Esophagus squamous epithelium (tissue), 5 donors: Measurements from ENCODE around the gene GGACT. TPM values are rescaled to one million over a fixed set of nuclear protein-coding genes. Genes with fewer than 3 reads are reported as not detected.
A peak's percentile ranks its signal among the peaks of the same experiment; 100 is the strongest.

Source experiments
- DNase-seq: peaks from one replicate; lab custom pipeline; 2025; lab: John Stamatoyannopoulos, UW
- H3K27ac ChIP-seq, 4 donors: fragments of 200-600 bp; sonication (generic); one replicate each; pipeline ENCODE4 v1.5.1; 2016 to 2019; ENCODE audit warnings: mild to moderate bottlenecking in 1 of 4
- H3K27me3 ChIP-seq, 4 donors: fragments of 200-600 bp; sonication (generic); 1 replicate in 3 of 4; 2 replicates in 1 of 4; pipeline versions ENCODE4 v1.5.1 to v1.6.0; 2017 to 2021; ENCODE audit warnings: antibody characterized with exemption in 1 of 4
- H3K36me3 ChIP-seq, 3 donors: fragments of 200-600 bp; sonication (generic); one replicate each; pipeline ENCODE4 v1.5.1; 2016 to 2019
- H3K4me1 ChIP-seq, 3 donors: fragments of 200-600 bp; sonication (generic); one replicate each; pipeline ENCODE4 v1.5.1; 2017 to 2019
- H3K4me3 ChIP-seq, 4 donors: fragments of 200-600 bp; sonication (generic); 1 replicate in 3 of 4; 2 replicates in 1 of 4; pipeline ENCODE4 v1.5.1; 2016 to 2019; ENCODE audit warnings: mild to moderate bottlenecking in 2 of 4, moderate library complexity in 1 of 4
- H3K9me3 ChIP-seq, 3 donors: fragments of 200-600 bp; sonication (generic); one replicate each; pipeline ENCODE4 v1.5.1; 2016 to 2019
- CTCF ChIP-seq, 6 experiments: fragments of 450-650 bp in 4 of 6; fragments of 200-600 bp in 2 of 6; sonication (generic) in 2 of 6; IDR thresholded peaks; one replicate each; pipeline ENCODE4 v1.5.1; 2016 to 2019; ENCODE audit warnings: antibody characterized with exemption in 6 of 6, mild to moderate bottlenecking in 4 of 6, moderate library complexity in 4 of 6
- POLR2A ChIP-seq, 4 donors: fragments of 450-650 bp; IDR thresholded peaks; one replicate each; pipeline ENCODE4 v1.6.1; 2017; ENCODE audit warnings: antibody characterized with exemption in 4 of 4, mild to moderate bottlenecking in 4 of 4, moderate library complexity in 3 of 4
- WGBS, 2 donors: methylation state at CpG; one replicate each; pipeline ENCODE4 v1.1.5; 2018; 5-methylcytosine and 5-hydroxymethylcytosine counted together
- intact Hi-C: fragments of 100-400 bp; cut with DNase I; formaldehyde crosslinking; loops from one replicate; pipeline ENCODE4 v1.15.0; 2022
- total RNA-seq, 4 donors: library from RNA; depleted of rRNA; stranded (reverse); fragments of >200 nt; gene quantifications; one replicate each; pipeline ENCODE4 v1.1.0, GENCODE V29; 2016
- donor health status: DM: yes; HTN: yes; CAD: no.

GGACT gene
- total RNA-seq = 1 to 10 TPM in 3 of 4 donors, under 1 TPM in 1; 0.75 to 5.1 (median 2.0) TPM

- Histone ChIP-seq H3K4me1 (peaks cover 7 to 16% (median 9%) of the 10 kb centered on the region in 3 donors), H3K27ac (peak within 1 kb of the TSS; percentile 58 to 87 (median 84)), H3K4me3 (peak within 1 kb of the TSS; percentile 57 to 92 (median 78)), H3K9me3 (no peaks in the 10 kb centered on the region), H3K27me3 (no peaks in the 10 kb centered on the region), H3K36me3 (no peaks in the 10 kb centered on the region)
- peak in 1 of 4 donors; percentile 17 for TF ChIP-seq POLR2A (IDR thresholded peaks at IDR 0.05)
- TF ChIP-seq CTCF (IDR thresholded peaks at IDR 0.05) = peak; percentile 55 to 84 (median 74)
- DNase-seq = no peak
- intact Hi-C loops = no loop called here
- WGBS, 2 donors = 19 to 23% methylated on average over 10 to 19 of the region's 82 CpGs
Observed at GRCh38 chr13:100588331-100589177, at the start of gene GGACT. TSS of gene GGACT (minus strand) at chr13:100588789. CDS start at chr13:100532591, 56,198 bp downstream.

DNA sequence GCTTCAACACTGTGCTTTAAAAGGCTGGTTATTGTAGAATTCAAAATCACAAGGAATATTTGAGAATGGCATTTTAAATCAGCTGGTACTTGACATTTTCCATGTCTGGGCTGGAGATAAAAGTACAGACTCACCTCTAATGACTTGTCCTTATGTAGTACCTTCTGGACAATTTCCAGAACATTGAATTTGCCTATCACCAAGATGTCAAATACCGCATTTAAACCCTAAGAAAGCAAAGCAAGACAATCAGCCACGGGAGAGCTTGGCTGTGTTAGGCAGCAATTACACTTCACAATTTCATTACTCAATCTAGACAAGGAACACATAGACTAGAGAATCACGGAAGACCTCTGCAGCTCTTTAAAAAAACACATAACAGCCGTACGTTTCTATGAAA lies 49.2 kb upstream of the GGACT start:
- H3K4me1 ChIP-seq = peaks cover 0 to 14% (median 10%) of the 10 kb centered on the region in 3 donors
- no peak overlapping the region for H3K4me3 ChIP-seq
- 87% methylated on average over 5 of the region's 5 CpGs for WGBS, 2 donors
- H3K27me3 ChIP-seq = no peaks in the 10 kb centered on the region
- intact Hi-C loops = no loop called here
- H3K27ac ChIP-seq = no peak overlapping the region
- TF ChIP-seq CTCF (IDR thresholded peaks at IDR 0.05) (no peak), POLR2A (IDR thresholded peaks at IDR 0.05) (no peak)
- H3K9me3 ChIP-seq = no peaks in the 10 kb centered on the region
- no peak for DNase-seq
- H3K36me3 ChIP-seq = peaks cover 0 to 94% (median 0%) of the 10 kb centered on the region in 3 donors

GRCh38 chr13:100637380-100637779 lies 48.8 kb upstream of the GGACT start:
- peaks cover 0 to 15% (median 11%) of the 10 kb centered on the region in 3 donors for H3K4me1 ChIP-seq
- peaks cover 0 to 90% (median 0%) of the 10 kb centered on the region in 3 donors for H3K36me3 ChIP-seq
- TF ChIP-seq POLR2A (IDR thresholded peaks at IDR 0.05) (no peak), CTCF (IDR thresholded peaks at IDR 0.05) (no peak)
- 84 to 90% methylated on average over 10 of the region's 16 CpGs for WGBS, 2 donors
- H3K27ac ChIP-seq = no peak overlapping the region
- DNase-seq = no peak
- intact Hi-C loops = no loop called here
- H3K27me3 ChIP-seq = no peaks in the 10 kb centered on the region
- no peak overlapping the region for H3K4me3 ChIP-seq
- no peaks in the 10 kb centered on the region for H3K9me3 ChIP-seq

GRCh38 chr13:100636441-100636840 lies 47.9 kb upstream of the GGACT start:
- Histone ChIP-seq H3K27me3 (no peaks in the 10 kb centered on the region), H3K9me3 (no peaks in the 10 kb centered on the region), H3K4me1 (peaks cover 0 to 15% (median 11%) of the 10 kb centered on the region in 3 donors), H3K27ac (no peak overlapping the region), H3K4me3 (no peak overlapping the region), H3K36me3 (peaks cover 0 to 81% (median 0%) of the 10 kb centered on the region in 3 donors)
- no peak for DNase-seq
- WGBS, 2 donors = 90 to 95% methylated on average over 6 of the region's 7 CpGs
- TF ChIP-seq POLR2A (IDR thresholded peaks at IDR 0.05) (no peak), CTCF (IDR thresholded peaks at IDR 0.05) (no peak)
- intact Hi-C loops = no loop called here

- H3K4me1 ChIP-seq = peaks cover 0 to 15% (median 11%) of the 10 kb centered on the region in 3 donors
- no peaks in the 10 kb centered on the region for H3K9me3 ChIP-seq
- intact Hi-C loops = no loop called here
- no peaks in the 10 kb centered on the region for H3K27me3 ChIP-seq
- 85 to 99% methylated on average over 5 to 7 of the region's 7 CpGs for WGBS, 2 donors
- peaks cover 0 to 78% (median 0%) of the 10 kb centered on the region in 3 donors for H3K36me3 ChIP-seq
- no peak for DNase-seq
- H3K27ac ChIP-seq = no peak overlapping the region
- TF ChIP-seq POLR2A (IDR thresholded peaks at IDR 0.05) = no peak
- TF ChIP-seq CTCF (IDR thresholded peaks at IDR 0.05) = no peak
- H3K4me3 ChIP-seq = no peak overlapping the region
Observed at GRCh38 chr13:100636004-100636403, 47.4 kb upstream of the GGACT start.
